HCT116 (cell line): ENCODE measurements around the gene MTMR1.

Source experiments
- CEBPB ChIP-seq: IDR thresholded peaks from 2 replicates; pipeline ENCODE4 v1.6.1; 2012; ENCODE audit warnings: low read depth
- EGR1 ChIP-seq: IDR thresholded peaks from 2 replicates; pipeline ENCODE4 v1.6.1; 2012; ENCODE audit warnings: low read depth
- EZH2 ChIP-seq: fragments of 200-600 bp; sonication (generic); IDR thresholded peaks from 2 replicates; pipeline ENCODE4 v1.6.1; 2017; ENCODE audit warnings: antibody characterized with exemption, mixed run types
- EZH2phosphoT487 ChIP-seq: fragments of 200-600 bp; IDR thresholded peaks from 2 replicates; pipeline ENCODE4 v1.6.1; 2018; ENCODE audit warnings: antibody characterized with exemption, borderline replicate concordance
- FOSL1 ChIP-seq: IDR thresholded peaks from 2 replicates; pipeline ENCODE4 v1.6.1; 2012; ENCODE audit warnings: low read depth
- JUND ChIP-seq: IDR thresholded peaks from 2 replicates; pipeline ENCODE4 v1.6.1; 2012
- POLR2A ChIP-seq: IDR thresholded peaks from 2 replicates; pipeline ENCODE4 v1.7.0; 2011; ENCODE audit warnings: borderline replicate concordance; ENCODE audit not compliant: insufficient read depth, insufficient read length; ENCODE audit errors: extremely low read depth
- RAD21 ChIP-seq: IDR thresholded peaks from 2 replicates; pipeline ENCODE4 v1.6.1; 2012; ENCODE audit warnings: low read depth, mild to moderate bottlenecking
- REST ChIP-seq: IDR thresholded peaks from 2 replicates; pipeline ENCODE4 v1.6.1; 2012; ENCODE audit warnings: low read depth
- YY1 ChIP-seq: IDR thresholded peaks from 2 replicates; pipeline ENCODE4 v1.6.1; 2011; ENCODE audit warnings: low read length, low read depth, moderate library complexity, mild to moderate bottlenecking; ENCODE audit not compliant: insufficient replicate concordance; ENCODE audit errors: extremely low read depth
- TF ChIP-seq, protein P1 (sequence below), 3 experiments: fragments of 200-600 bp in 1 of 3; sonication (generic) in 1 of 3; IDR thresholded peaks in 2 of 3; conservative IDR thresholded peaks in 1 of 3; 2 replicates each; pipeline ENCODE4 v1.5.1; 2012 to 2017; ENCODE audit warnings: low read depth in 2 of 3, low read length in 2 of 3, antibody characterized with exemption in 1 of 3, borderline replicate concordance in 1 of 3, control low read depth in 1 of 3, mild to moderate bottlenecking in 1 of 3, mixed read lengths in 1 of 3, mixed run types in 1 of 3, moderate library complexity in 1 of 3; ENCODE audit not compliant: insufficient read depth in 1 of 3
- TF ChIP-seq, protein P2 (sequence below): IDR thresholded peaks from 2 replicates; pipeline ENCODE4 v1.6.1; 2012

DNA sequence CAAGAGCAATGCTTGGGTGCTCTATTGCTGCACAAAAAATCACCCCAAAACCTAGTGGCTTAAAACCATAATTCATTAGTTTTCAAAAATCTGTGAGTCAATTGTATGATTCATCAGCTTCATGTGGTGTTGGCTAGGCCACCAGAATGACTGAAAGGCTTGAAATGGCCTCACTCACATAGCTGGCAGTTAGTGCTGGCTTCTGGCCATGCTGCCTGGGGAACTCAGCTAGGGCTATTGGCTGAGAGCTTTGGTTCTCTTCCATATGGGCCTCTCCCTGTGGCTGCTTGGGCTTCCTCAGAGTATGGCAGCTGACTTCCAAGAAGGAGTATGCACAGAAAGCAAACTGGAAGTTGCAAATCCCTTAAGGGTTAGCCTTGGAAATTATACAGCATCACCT is 3.1 kb upstream of the MTMR1 start:
- TF ChIP-seq EZH2phosphoT487 (no peak), POLR2A (no peak), EZH2 (no peak), REST (no peak), FOSL1 (peak; percentile 58), CEBPB (no peak), RAD21 (no peak), YY1 (peak; percentile 62), EGR1 (no peak), JUND (peak; percentile 26; the same call in 1 of the 2 replicates)
- TF ChIP-seq, protein P1, sequence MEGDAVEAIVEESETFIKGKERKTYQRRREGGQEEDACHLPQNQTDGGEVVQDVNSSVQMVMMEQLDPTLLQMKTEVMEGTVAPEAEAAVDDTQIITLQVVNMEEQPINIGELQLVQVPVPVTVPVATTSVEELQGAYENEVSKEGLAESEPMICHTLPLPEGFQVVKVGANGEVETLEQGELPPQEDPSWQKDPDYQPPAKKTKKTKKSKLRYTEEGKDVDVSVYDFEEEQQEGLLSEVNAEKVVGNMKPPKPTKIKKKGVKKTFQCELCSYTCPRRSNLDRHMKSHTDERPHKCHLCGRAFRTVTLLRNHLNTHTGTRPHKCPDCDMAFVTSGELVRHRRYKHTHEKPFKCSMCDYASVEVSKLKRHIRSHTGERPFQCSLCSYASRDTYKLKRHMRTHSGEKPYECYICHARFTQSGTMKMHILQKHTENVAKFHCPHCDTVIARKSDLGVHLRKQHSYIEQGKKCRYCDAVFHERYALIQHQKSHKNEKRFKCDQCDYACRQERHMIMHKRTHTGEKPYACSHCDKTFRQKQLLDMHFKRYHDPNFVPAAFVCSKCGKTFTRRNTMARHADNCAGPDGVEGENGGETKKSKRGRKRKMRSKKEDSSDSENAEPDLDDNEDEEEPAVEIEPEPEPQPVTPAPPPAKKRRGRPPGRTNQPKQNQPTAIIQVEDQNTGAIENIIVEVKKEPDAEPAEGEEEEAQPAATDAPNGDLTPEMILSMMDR (IDR thresholded peaks at IDR 0.05 in 2 of 3, conservative IDR thresholded peaks at IDR 0.05 in 1 of 3; ENCODE audit: borderline replicate concordance in 1 of 3, insufficient read depth in 1 of 3, low read depth in 2 of 3, low read length in 2 of 3), result no peak
- TF ChIP-seq, protein P2, sequence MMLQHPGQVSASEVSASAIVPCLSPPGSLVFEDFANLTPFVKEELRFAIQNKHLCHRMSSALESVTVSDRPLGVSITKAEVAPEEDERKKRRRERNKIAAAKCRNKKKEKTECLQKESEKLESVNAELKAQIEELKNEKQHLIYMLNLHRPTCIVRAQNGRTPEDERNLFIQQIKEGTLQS, result no peak
